ENCODE measurements around the gene RNU5B-1.

- TF ChIP-seq POLR2A (IDR thresholded peaks at IDR 0.05): no peak
- no peak for TF ChIP-seq CTCF (IDR thresholded peaks at IDR 0.05)
Measured at GRCh38 chr15:65336493-65337435, 32.3 kb downstream of the RNU5B-1 start.
